Neural progenitor cell (in vitro differentiated cells): ENCODE results near the gene EDN2. TPM values are rescaled to one million over a fixed set of nuclear protein-coding genes. Genes with fewer than 3 reads are reported as not detected.

ENCODE experiments used
- DNase-seq: peaks from one replicate; pipeline ENCODE4 v3.0.0-alpha.2; 2016; ENCODE audit warnings: low spot score
- H2AFZ ChIP-seq: fragments of 200-600 bp; sonication (generic); replicated peaks from 2 replicates; pipeline ENCODE4 v1.6.1; 2016; ENCODE audit warnings: antibody characterized with exemption
- H3F3A ChIP-seq: fragments of 200-600 bp; sonication (generic); 2 replicates; pipeline ENCODE4 v1.6.1; 2016; ENCODE audit warnings: antibody characterized with exemption, low read depth
- H3K27ac ChIP-seq: fragments of 200-600 bp; sonication (generic); 2 replicates; pipeline ENCODE4 v1.5.1; 2016; ENCODE audit warnings: mild to moderate bottlenecking
- H3K27me3 ChIP-seq: fragments of 200-600 bp; sonication (generic); 2 replicates; pipeline ENCODE4 v1.6.1; 2016; ENCODE audit warnings: mild to moderate bottlenecking, moderate library complexity
- H3K36me3 ChIP-seq: fragments of 200-600 bp; sonication (generic); 2 replicates; pipeline ENCODE4 v1.5.1; 2016
- H3K4me1 ChIP-seq: fragments of 200-600 bp; sonication (generic); 2 replicates; pipeline ENCODE4 v1.6.1; 2016; ENCODE audit warnings: mixed run types
- H3K4me2 ChIP-seq: fragments of 200-600 bp; sonication (generic); 2 replicates; pipeline ENCODE4 v1.6.1; 2016
- H3K4me3 ChIP-seq: fragments of 200-600 bp; sonication (generic); 2 replicates; pipeline ENCODE4 v1.5.1; 2016
- H3K79me2 ChIP-seq: fragments of 200-600 bp; sonication (generic); 2 replicates; pipeline ENCODE4 v1.6.1; 2016; ENCODE audit warnings: low read depth
- H3K9ac ChIP-seq: fragments of 200-600 bp; sonication (generic); 2 replicates; pipeline ENCODE4 v1.6.1; 2016
- H3K9me3 ChIP-seq: fragments of 200-600 bp; sonication (generic); 2 replicates; pipeline ENCODE4 v1.5.1; 2016; ENCODE audit warnings: low read depth
- H4K20me1 ChIP-seq: fragments of 200-600 bp; sonication (generic); 2 replicates; pipeline ENCODE4 v1.6.1; 2016; ENCODE audit warnings: low read depth
- H3K27ac Mint-ChIP-seq: 3 replicates; pipeline ENCODE4 v1.8.0; 2021; ENCODE audit warnings: mixed read lengths
- H3K27me3 Mint-ChIP-seq: 2 replicates; pipeline ENCODE4 v1.8.0; 2022; ENCODE audit warnings: low read depth, mild to moderate bottlenecking, inconsistent platforms, moderate library complexity, mixed read lengths; ENCODE audit not compliant: insufficient read depth
- H3K36me3 Mint-ChIP-seq: 3 replicates; pipeline ENCODE4 v1.8.0; 2021; ENCODE audit warnings: mixed read lengths
- H3K4me1 Mint-ChIP-seq: 3 replicates; pipeline ENCODE4 v1.8.0; 2021; ENCODE audit warnings: mixed read lengths
- H3K4me3 Mint-ChIP-seq: 3 replicates; pipeline ENCODE4 v1.8.0; 2021; ENCODE audit warnings: mild to moderate bottlenecking, moderate library complexity, mixed read lengths
- H3K9me3 Mint-ChIP-seq: 3 replicates; pipeline ENCODE4 v1.8.0; 2020; ENCODE audit warnings: mixed read lengths
- CTCF ChIP-seq: fragments of 200-600 bp; sonication (generic); IDR thresholded peaks from 2 replicates; pipeline ENCODE4 v1.5.1; 2017; ENCODE audit warnings: antibody characterized with exemption, mild to moderate bottlenecking
- EZH2 ChIP-seq: fragments of 200-600 bp; sonication (generic); IDR thresholded peaks from 2 replicates; pipeline ENCODE4 v1.6.1; 2017; ENCODE audit warnings: antibody characterized with exemption, mild to moderate bottlenecking, moderate library complexity
- EZH2phosphoT487 ChIP-seq: fragments of 200-600 bp; sonication (generic); IDR thresholded peaks from 2 replicates; pipeline ENCODE4 v1.6.1; 2017; ENCODE audit warnings: antibody characterized with exemption
- total RNA-seq: library from RNA; depleted of rRNA; stranded (reverse); fragments of >200 nt; gene quantifications from 2 replicates; pipeline ENCODE4 v1.2.3, GENCODE V29; 2015; ENCODE audit warnings: low replicate concordance

The EDN2 gene
- total RNA-seq, 1 donor from 2014 or later = not detected

GRCh38 chr1:41435570-41436178 lies 48.8 kb downstream of the EDN2 start:
- no peak overlapping the region for H3K4me3 ChIP-seq
- peaks cover 28% of the 10 kb centered on the region for H3K4me1 Mint-ChIP-seq
- no peak overlapping the region for H3K9ac ChIP-seq
- no peaks in the 10 kb centered on the region for H3K9me3 ChIP-seq
- no peak overlapping the region for H3K27ac Mint-ChIP-seq
- H3K79me2 ChIP-seq = no peaks in the 10 kb centered on the region
- H4K20me1 ChIP-seq = no peaks in the 10 kb centered on the region
- peaks cover 13% of the 10 kb centered on the region for H3K4me1 ChIP-seq
- H3K4me3 Mint-ChIP-seq = no peak overlapping the region
- H3K27me3 Mint-ChIP-seq = peaks cover 13% of the 10 kb centered on the region
- H3K27ac ChIP-seq = no peak overlapping the region
- DNase-seq = peak; percentile 86
- no peaks in the 10 kb centered on the region for H3K27me3 ChIP-seq
- peak; percentile 13 for TF ChIP-seq CTCF
- no peak for TF ChIP-seq EZH2
- H3K36me3 ChIP-seq = no peaks in the 10 kb centered on the region
- H3K4me2 ChIP-seq = peak overlapping the region; percentile 66
- H2AFZ ChIP-seq = peak overlapping the region; percentile 76
- no peaks in the 10 kb centered on the region for H3F3A ChIP-seq
- H3K9me3 Mint-ChIP-seq = no peaks in the 10 kb centered on the region
- H3K36me3 Mint-ChIP-seq = no peaks in the 10 kb centered on the region

GRCh38 chr1:41434748-41435449 lies 49.6 kb downstream of the EDN2 start:
- no peaks in the 10 kb centered on the region for H3K36me3 ChIP-seq
- no peaks in the 10 kb centered on the region for H3K79me2 ChIP-seq
- H3K9me3 ChIP-seq = no peaks in the 10 kb centered on the region
- Mint-ChIP-seq H3K27ac (peak overlapping the region; percentile 89), H3K27me3 (peaks cover 13% of the 10 kb centered on the region), H3K4me3 (peak overlapping the region; percentile 39), H3K36me3 (no peaks in the 10 kb centered on the region), H3K9me3 (no peaks in the 10 kb centered on the region), H3K4me1 (peaks cover 28% of the 10 kb centered on the region)
- no peak overlapping the region for H3K4me2 ChIP-seq
- no peaks in the 10 kb centered on the region for H3K27me3 ChIP-seq
- H3K4me3 ChIP-seq = no peak overlapping the region
- H3K9ac ChIP-seq = no peak overlapping the region
- peaks cover 13% of the 10 kb centered on the region for H3K4me1 ChIP-seq
- H3K27ac ChIP-seq = no peak overlapping the region
- no peaks in the 10 kb centered on the region for H3F3A ChIP-seq
- no peak overlapping the region for H2AFZ ChIP-seq
- no peaks in the 10 kb centered on the region for H4K20me1 ChIP-seq
- DNase-seq = no peak
- no peak for TF ChIP-seq CTCF
- TF ChIP-seq EZH2phosphoT487 = no peak
- no peak for TF ChIP-seq EZH2

- Histone ChIP-seq H3K4me1 (peaks cover 13% of the 10 kb centered on the region), H3K27me3 (no peaks in the 10 kb centered on the region), H3K36me3 (no peaks in the 10 kb centered on the region), H2AFZ (no peak overlapping the region), H4K20me1 (no peaks in the 10 kb centered on the region), H3K4me2 (no peak overlapping the region), H3F3A (no peaks in the 10 kb centered on the region), H3K4me3 (no peak overlapping the region), H3K27ac (no peak overlapping the region), H3K9ac (no peak overlapping the region), H3K79me2 (no peaks in the 10 kb centered on the region), H3K9me3 (no peaks in the 10 kb centered on the region)
- peaks cover 11% of the 10 kb centered on the region for H3K27me3 Mint-ChIP-seq
- DNase-seq = no peak
- H3K4me1 Mint-ChIP-seq = peaks cover 28% of the 10 kb centered on the region
- TF ChIP-seq EZH2phosphoT487 (no peak), EZH2 (no peak)
- no peaks in the 10 kb centered on the region for H3K9me3 Mint-ChIP-seq
- no peak overlapping the region for H3K4me3 Mint-ChIP-seq
- H3K27ac Mint-ChIP-seq = peak overlapping the region; percentile 32
- no peaks in the 10 kb centered on the region for H3K36me3 Mint-ChIP-seq
Measured at GRCh38 chr1:41434306-41434705, 50.2 kb downstream of the EDN2 start.

DNA sequence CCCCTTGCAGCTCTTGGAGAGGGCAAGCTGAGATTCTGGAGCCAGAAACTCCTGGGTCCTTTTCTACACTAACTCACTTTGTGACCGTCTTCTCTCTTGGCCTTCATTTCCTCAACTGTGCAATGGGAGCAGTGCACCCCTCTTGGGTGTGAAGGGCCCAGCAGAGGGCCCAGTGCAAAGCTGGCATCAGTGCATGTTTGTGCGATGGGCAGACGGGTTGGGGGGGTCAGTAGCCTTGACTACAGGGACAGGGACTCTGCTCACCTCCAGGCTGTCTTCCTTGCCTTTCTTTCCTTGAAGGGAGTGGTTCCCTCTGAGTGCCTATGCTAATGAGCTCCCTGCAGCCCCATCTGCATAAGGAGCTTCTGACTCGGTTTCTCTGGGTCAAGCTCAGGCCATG lies 51.0 kb downstream of the EDN2 start:
- Histone ChIP-seq H3F3A (no peaks in the 10 kb centered on the region), H3K36me3 (no peaks in the 10 kb centered on the region), H3K4me3 (no peak overlapping the region), H2AFZ (no peak overlapping the region), H3K79me2 (no peaks in the 10 kb centered on the region), H3K27me3 (no peaks in the 10 kb centered on the region), H3K9me3 (no peaks in the 10 kb centered on the region), H3K4me2 (no peak overlapping the region), H3K9ac (no peak overlapping the region), H3K4me1 (peaks cover 13% of the 10 kb centered on the region), H4K20me1 (no peaks in the 10 kb centered on the region), H3K27ac (no peak overlapping the region)
- DNase-seq = no peak
- Mint-ChIP-seq H3K9me3 (no peaks in the 10 kb centered on the region), H3K4me1 (peaks cover 28% of the 10 kb centered on the region), H3K36me3 (no peaks in the 10 kb centered on the region), H3K27me3 (peaks cover 11% of the 10 kb centered on the region), H3K27ac (peak overlapping the region; percentile 88), H3K4me3 (no peak overlapping the region)
- TF ChIP-seq CTCF (no peak), EZH2 (no peak), EZH2phosphoT487 (no peak)
